ENCODE results near the gene LIPG.

The LIPG gene

DNA sequence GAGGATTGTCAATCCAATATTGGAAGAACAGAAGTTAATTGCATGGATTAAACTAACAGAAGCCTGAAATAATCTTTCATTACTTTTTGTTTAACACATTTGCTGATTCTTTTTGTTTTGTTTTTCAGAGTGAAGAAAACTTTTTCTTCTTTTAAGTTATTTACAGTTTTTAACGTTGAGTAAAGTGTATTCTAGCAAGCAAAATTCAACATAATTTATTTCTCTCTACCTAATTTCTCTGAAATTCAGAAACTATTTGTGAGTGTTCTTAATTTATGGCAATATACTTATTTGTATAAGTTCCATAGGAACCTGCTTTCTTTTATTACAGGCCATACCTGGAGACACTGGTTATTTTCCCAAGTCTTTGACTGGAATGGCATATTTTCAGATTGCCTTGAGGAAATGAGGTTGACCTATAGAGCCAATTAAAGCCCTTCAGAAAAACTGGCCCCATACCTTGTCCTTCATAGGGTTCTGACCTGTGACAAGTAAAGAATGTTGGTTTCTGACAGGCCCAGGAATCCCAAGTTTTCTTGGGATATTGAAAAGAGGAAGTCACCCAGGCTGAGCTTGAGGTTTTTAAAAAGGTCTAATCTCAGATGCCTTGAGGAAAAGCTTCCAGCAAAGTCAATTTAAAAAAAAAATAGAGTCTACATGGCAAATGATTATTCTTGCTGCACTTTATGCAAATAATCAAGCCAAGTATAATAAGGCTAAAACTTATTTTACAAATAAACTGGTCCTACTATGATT is 26.8 kb upstream of the LIPG start:
- DNase-seq (ENCODE audit: low read depth, low spot score): no peak
- no peak overlapping the region for H3K4me3 ChIP-seq
- no peak overlapping the region for H3K9ac ChIP-seq (ENCODE audit: insufficient read length)
- H3K27ac ChIP-seq: no peak overlapping the region
- H3K36me3 ChIP-seq (ENCODE audit: insufficient read depth, low read length): no peaks in the 10 kb centered on the region
- no peaks in the 10 kb centered on the region for H3K9me3 ChIP-seq (ENCODE audit: low read depth, low read length)
- no peak for TF ChIP-seq POLR2AphosphoS5 (IDR thresholded peaks at IDR 0.05; ENCODE audit: borderline replicate concordance, low read depth, low read length)
- no peak for TF ChIP-seq FOXP2 (optimal IDR thresholded peaks at IDR 0.05; ENCODE audit: control extremely low read depth, extremely low read length, insufficient read depth)
- TF ChIP-seq EZH2 (IDR thresholded peaks at IDR 0.05): no peak

DNA sequence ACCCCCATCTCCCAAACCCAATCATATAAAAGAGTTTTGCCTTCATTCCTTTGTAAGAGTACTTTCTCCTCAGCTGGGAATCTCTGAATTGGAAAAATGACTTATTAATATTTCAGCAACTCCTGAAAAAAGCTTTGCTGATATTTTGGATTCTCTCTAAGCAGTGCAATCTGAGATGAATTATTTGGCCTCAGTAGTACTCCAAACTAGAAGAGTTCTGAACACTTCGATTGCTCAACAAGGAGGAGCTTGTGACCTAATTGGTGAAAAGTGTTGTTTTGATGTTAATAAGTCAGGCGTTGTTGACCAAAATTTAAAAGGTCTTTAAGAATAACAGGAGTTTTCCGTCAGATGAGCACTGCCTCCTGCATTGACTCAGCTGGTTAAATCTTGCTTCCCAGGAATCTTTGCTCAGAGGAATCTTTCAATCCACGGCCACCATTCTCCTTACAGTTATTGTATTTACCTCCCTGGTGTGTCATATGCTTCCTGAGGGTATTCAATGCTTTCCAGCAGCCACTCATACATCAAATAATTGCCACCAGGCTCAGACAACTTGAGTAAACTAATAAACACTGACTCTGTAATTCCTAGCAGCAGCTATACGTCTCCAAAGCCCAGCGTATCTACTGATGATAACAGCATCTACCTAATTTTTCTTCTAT is 24.5 kb upstream of the LIPG start:
- no peaks in the 10 kb centered on the region for H3K36me3 ChIP-seq (ENCODE audit: insufficient read depth, low read length)
- no peak overlapping the region for H3K4me3 ChIP-seq
- no peak overlapping the region for H3K9ac ChIP-seq (ENCODE audit: insufficient read length)
- no peaks in the 10 kb centered on the region for H3K9me3 ChIP-seq (ENCODE audit: low read depth, low read length)
- DNase-seq (ENCODE audit: low read depth, low spot score): no peak
- no peak overlapping the region for H3K27ac ChIP-seq
- no peak for TF ChIP-seq EZH2 (IDR thresholded peaks at IDR 0.05)
- no peak for TF ChIP-seq POLR2AphosphoS5 (IDR thresholded peaks at IDR 0.05; ENCODE audit: borderline replicate concordance, low read depth, low read length)
- TF ChIP-seq FOXP2 (optimal IDR thresholded peaks at IDR 0.05; ENCODE audit: control extremely low read depth, extremely low read length, insufficient read depth): no peak

DNA sequence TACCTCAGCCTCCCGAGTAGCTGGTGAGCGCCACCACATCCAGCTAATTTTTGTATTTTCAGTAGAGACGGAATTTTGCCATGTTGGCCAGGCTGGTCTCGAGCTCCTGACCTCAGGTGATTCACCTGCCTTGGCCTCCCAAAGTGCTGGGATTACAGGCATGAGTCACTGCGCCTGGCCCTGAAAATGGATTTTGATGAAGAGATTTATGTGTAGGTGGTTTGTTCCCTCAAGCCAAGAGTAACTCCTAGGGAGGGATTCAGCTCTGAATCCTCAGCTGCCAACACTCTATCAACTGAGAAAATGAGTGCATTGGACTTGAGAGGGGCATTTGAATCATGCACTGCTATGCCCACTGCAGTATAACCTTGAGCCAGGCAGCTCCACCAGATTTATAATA is 17.5 kb upstream of the LIPG start:
- no peak for DNase-seq (ENCODE audit: low read depth, low spot score)
- Histone ChIP-seq H3K9ac (ENCODE audit: insufficient read length) (no peak overlapping the region), H3K9me3 (ENCODE audit: low read depth, low read length) (no peaks in the 10 kb centered on the region), H3K36me3 (ENCODE audit: insufficient read depth, low read length) (no peaks in the 10 kb centered on the region), H3K4me3 (no peak overlapping the region), H3K27ac (no peak overlapping the region)
- TF ChIP-seq FOXP2 (optimal IDR thresholded peaks at IDR 0.05; ENCODE audit: control extremely low read depth, extremely low read length, insufficient read depth): no peak
- TF ChIP-seq EZH2 (IDR thresholded peaks at IDR 0.05): no peak
- TF ChIP-seq POLR2AphosphoS5 (IDR thresholded peaks at IDR 0.05; ENCODE audit: borderline replicate concordance, low read depth, low read length): no peak

GRCh38 chr18:49546278-49546677 is 15.6 kb upstream of the LIPG start:
- Histone ChIP-seq H3K4me3 (no peak overlapping the region), H3K9ac (ENCODE audit: insufficient read length) (no peak overlapping the region), H3K36me3 (ENCODE audit: insufficient read depth, low read length) (no peaks in the 10 kb centered on the region), H3K9me3 (ENCODE audit: low read depth, low read length) (no peaks in the 10 kb centered on the region), H3K27ac (no peak overlapping the region)
- TF ChIP-seq EZH2 (IDR thresholded peaks at IDR 0.05): no peak
- no peak for TF ChIP-seq FOXP2 (optimal IDR thresholded peaks at IDR 0.05; ENCODE audit: control extremely low read depth, extremely low read length, insufficient read depth)
- TF ChIP-seq POLR2AphosphoS5 (IDR thresholded peaks at IDR 0.05; ENCODE audit: borderline replicate concordance, low read depth, low read length): no peak
- no peak for DNase-seq (ENCODE audit: low read depth, low spot score)

DNA sequence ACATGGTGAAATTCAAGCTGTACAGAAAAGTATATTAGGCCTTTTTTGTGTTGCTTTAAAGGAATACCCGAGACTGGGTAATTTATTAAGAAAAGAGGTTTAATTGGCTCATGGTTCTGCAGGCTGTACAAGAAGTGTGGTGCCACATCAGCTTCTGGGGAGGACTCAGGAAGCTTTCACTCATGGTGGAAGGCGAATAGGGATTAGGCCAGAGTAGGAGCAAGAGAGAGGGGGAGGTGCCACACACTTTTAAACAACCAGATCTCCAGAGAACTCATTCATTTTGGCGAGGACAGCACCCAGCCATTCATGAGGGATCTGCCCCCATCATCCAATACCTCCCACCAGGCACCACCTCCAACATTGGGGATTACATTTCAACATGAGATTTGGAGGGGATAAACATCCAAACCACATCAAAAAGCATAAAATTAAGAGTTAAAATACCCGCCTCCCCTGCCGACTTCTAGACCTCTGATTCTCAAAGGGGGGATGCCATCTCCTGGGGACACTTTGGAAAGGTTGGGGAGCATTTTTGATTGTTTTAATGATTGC is 15.1 kb upstream of the LIPG start:
- Histone ChIP-seq H3K36me3 (ENCODE audit: insufficient read depth, low read length) (no peaks in the 10 kb centered on the region), H3K9ac (ENCODE audit: insufficient read length) (no peak overlapping the region), H3K27ac (no peak overlapping the region), H3K9me3 (ENCODE audit: low read depth, low read length) (no peaks in the 10 kb centered on the region), H3K4me3 (no peak overlapping the region)
- TF ChIP-seq FOXP2 (optimal IDR thresholded peaks at IDR 0.05; ENCODE audit: control extremely low read depth, extremely low read length, insufficient read depth): no peak
- no peak for TF ChIP-seq EZH2 (IDR thresholded peaks at IDR 0.05)
- TF ChIP-seq POLR2AphosphoS5 (IDR thresholded peaks at IDR 0.05; ENCODE audit: borderline replicate concordance, low read depth, low read length): no peak
- no peak for DNase-seq (ENCODE audit: low read depth, low spot score)

- no peaks in the 10 kb centered on the region for H3K9me3 ChIP-seq (ENCODE audit: low read depth, low read length)
- DNase-seq (ENCODE audit: low read depth, low spot score): no peak
- H3K9ac ChIP-seq (ENCODE audit: insufficient read length): no peak overlapping the region
- no peaks in the 10 kb centered on the region for H3K36me3 ChIP-seq (ENCODE audit: insufficient read depth, low read length)
- TF ChIP-seq FOXP2 (optimal IDR thresholded peaks at IDR 0.05; ENCODE audit: control extremely low read depth, extremely low read length, insufficient read depth): no peak
- no peak for TF ChIP-seq EZH2 (IDR thresholded peaks at IDR 0.05)
- TF ChIP-seq POLR2AphosphoS5 (IDR thresholded peaks at IDR 0.05; ENCODE audit: borderline replicate concordance, low read depth, low read length): no peak
- no peak overlapping the region for H3K4me3 ChIP-seq
- no peak overlapping the region for H3K27ac ChIP-seq
Measured at GRCh38 chr18:49547701-49548100, 14.2 kb upstream of the LIPG start.

DNA sequence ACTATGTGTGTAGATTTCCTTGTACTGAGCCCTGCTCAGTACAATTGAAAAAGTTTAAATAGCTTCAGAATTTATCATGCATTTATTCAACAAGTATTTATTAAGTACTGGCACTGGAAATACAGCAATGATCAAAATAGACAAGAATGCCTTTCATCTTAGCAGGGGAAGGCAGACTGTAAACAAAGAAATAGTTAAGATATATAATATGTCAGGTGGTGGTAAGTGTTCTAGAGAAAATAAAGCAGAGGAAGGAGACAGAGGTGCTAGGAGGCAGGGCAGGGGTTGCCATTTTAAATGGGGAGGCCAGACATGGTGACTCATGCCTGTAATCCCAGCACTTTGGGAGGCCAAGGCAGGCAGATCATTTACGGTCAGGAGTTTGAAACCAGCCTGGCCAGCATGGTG is 13.6 kb upstream of the LIPG start:
- no peaks in the 10 kb centered on the region for H3K36me3 ChIP-seq (ENCODE audit: insufficient read depth, low read length)
- no peak overlapping the region for H3K9ac ChIP-seq (ENCODE audit: insufficient read length)
- TF ChIP-seq FOXP2 (optimal IDR thresholded peaks at IDR 0.05; ENCODE audit: control extremely low read depth, extremely low read length, insufficient read depth) (no peak), POLR2AphosphoS5 (IDR thresholded peaks at IDR 0.05; ENCODE audit: borderline replicate concordance, low read depth, low read length) (no peak), EZH2 (IDR thresholded peaks at IDR 0.05) (no peak)
- no peak overlapping the region for H3K27ac ChIP-seq
- H3K9me3 ChIP-seq (ENCODE audit: low read depth, low read length): no peaks in the 10 kb centered on the region
- H3K4me3 ChIP-seq: no peak overlapping the region
- DNase-seq (ENCODE audit: low read depth, low spot score): no peak

DNA sequence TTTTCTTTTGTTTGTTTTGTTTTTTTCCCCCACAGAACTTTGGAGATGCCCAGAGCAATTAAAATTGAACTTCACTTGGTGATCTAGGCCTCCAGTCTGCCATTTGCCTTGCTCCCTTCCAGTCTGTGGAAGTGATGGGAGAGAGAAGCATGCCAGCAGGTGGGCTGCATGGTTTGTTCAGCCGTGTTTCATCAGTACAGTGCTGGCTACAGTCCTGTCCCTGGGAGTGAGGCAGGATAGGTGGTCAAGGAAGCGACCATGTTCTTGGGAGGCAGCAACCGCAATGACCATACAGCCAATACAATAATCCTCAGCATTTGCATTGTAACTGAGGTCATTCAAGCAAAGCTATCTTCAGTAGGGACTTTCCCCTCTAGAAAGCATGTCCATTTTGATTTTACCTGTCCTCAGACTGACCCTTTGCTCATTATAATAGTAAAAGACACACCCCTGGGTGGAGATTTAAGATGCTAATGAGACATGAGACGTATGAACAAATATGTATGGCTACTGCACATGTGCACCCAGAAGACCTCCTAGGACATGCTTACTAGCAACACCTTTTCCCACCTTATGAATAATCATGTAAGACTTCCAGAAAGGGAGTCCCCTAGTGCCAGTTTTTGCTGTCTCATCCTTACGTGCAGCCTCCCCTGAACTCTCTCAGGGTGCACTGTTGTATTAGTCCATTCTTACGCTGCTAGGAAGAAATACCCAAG is 11.1 kb upstream of the LIPG start:
- Histone ChIP-seq H3K27ac (no peak overlapping the region), H3K4me3 (no peak overlapping the region), H3K9ac (ENCODE audit: insufficient read length) (no peak overlapping the region), H3K9me3 (ENCODE audit: low read depth, low read length) (no peaks in the 10 kb centered on the region), H3K36me3 (ENCODE audit: insufficient read depth, low read length) (no peaks in the 10 kb centered on the region)
- TF ChIP-seq FOXP2 (optimal IDR thresholded peaks at IDR 0.05; ENCODE audit: control extremely low read depth, extremely low read length, insufficient read depth) (no peak), POLR2AphosphoS5 (IDR thresholded peaks at IDR 0.05; ENCODE audit: borderline replicate concordance, low read depth, low read length) (no peak), EZH2 (IDR thresholded peaks at IDR 0.05) (no peak)
- DNase-seq (ENCODE audit: low read depth, low spot score): no peak
